ENCODE measurements around the gene GGTA1.
"Not testable (repeated sequence)": the region's sequence is repeated elsewhere in the genome, so short reads cannot be mapped to it uniquely, and the experiment has no call there.

- TF ChIP-seq CTCF (IDR thresholded peaks at IDR 0.05; ENCODE audit: low read depth, low read length, poor library complexity, severe bottlenecking); EZH2phosphoT487 (IDR thresholded peaks at IDR 0.05; ENCODE audit: borderline replicate concordance, low read length): not testable (repeated sequence)
Observed at GRCh38 chr9:121437046-121437445, 62.6 kb downstream of the GGTA1 start.

Data from DOHH2 (cell line).